ENCODE data around the gene ACBD6.

Gene ACBD6

GRCh38 chr1:180385144-180385543 lies 117.2 kb downstream of the ACBD6 start:
- no peak for ATAC-seq
- peaks cover 74% of the 10 kb centered on the region for H3K36me3 Mint-ChIP-seq
- no peaks in the 10 kb centered on the region for H3K4me1 Mint-ChIP-seq
- H3K27me3 Mint-ChIP-seq: no peaks in the 10 kb centered on the region
- H3K4me3 Mint-ChIP-seq: no peak overlapping the region
- peaks cover 41% of the 10 kb centered on the region for H3K9me3 Mint-ChIP-seq
- no peak overlapping the region for H3K27ac Mint-ChIP-seq

- ATAC-seq: no peak
These were observed 117.9 kb downstream of the ACBD6 start for GRCh38 chr1:180384286-180385005.

GRCh38 chr1:180382326-180383115 lies 119.9 kb downstream of the ACBD6 start:
- Mint-ChIP-seq H3K9me3 (peaks cover 52% of the 10 kb centered on the region), H3K4me1 (no peaks in the 10 kb centered on the region), H3K36me3 (peaks cover 91% of the 10 kb centered on the region), H3K4me3 (no peak overlapping the region), H3K27me3 (no peaks in the 10 kb centered on the region), H3K27ac (no peak overlapping the region)
- ATAC-seq: no peak

More at GRCh38 chr1:180384286-180385005, 117.9 kb downstream of the ACBD6 start:
- Mint-ChIP-seq H3K4me1 (no peaks in the 10 kb centered on the region), H3K9me3 (peaks cover 46% of the 10 kb centered on the region), H3K36me3 (peaks cover 81% of the 10 kb centered on the region), H3K4me3 (no peak overlapping the region), H3K27ac (no peak overlapping the region), H3K27me3 (no peaks in the 10 kb centered on the region)

GRCh38 chr1:180381184-180381580 lies 121.2 kb downstream of the ACBD6 start:
- Mint-ChIP-seq H3K4me3 (no peak overlapping the region), H3K4me1 (no peaks in the 10 kb centered on the region), H3K36me3 (peaks cover 91% of the 10 kb centered on the region), H3K27ac (no peak overlapping the region), H3K27me3 (no peaks in the 10 kb centered on the region), H3K9me3 (peaks cover 47% of the 10 kb centered on the region)
- no peak for ATAC-seq

- Mint-ChIP-seq H3K9me3 (peaks cover 48% of the 10 kb centered on the region), H3K36me3 (peaks cover 94% of the 10 kb centered on the region), H3K27me3 (no peaks in the 10 kb centered on the region), H3K4me1 (no peaks in the 10 kb centered on the region), H3K4me3 (no peak overlapping the region), H3K27ac (no peak overlapping the region)
- ATAC-seq: no peak
These were observed 121.9 kb downstream of the ACBD6 start for GRCh38 chr1:180380259-180381183.

GRCh38 chr1:180376800-180377199 lies 125.6 kb downstream of the ACBD6 start:
- H3K27ac Mint-ChIP-seq: no peak overlapping the region
- H3K36me3 Mint-ChIP-seq: peaks cover 62% of the 10 kb centered on the region
- H3K9me3 Mint-ChIP-seq: peaks cover 24% of the 10 kb centered on the region
- H3K4me3 Mint-ChIP-seq: no peak overlapping the region
- H3K4me1 Mint-ChIP-seq: no peaks in the 10 kb centered on the region
- no peak for ATAC-seq
- no peaks in the 10 kb centered on the region for H3K27me3 Mint-ChIP-seq

- Mint-ChIP-seq H3K36me3 (peaks cover 62% of the 10 kb centered on the region), H3K27me3 (no peaks in the 10 kb centered on the region), H3K9me3 (peaks cover 24% of the 10 kb centered on the region), H3K27ac (no peak overlapping the region), H3K4me1 (no peaks in the 10 kb centered on the region), H3K4me3 (no peak overlapping the region)
- ATAC-seq: no peak
These were observed 126.1 kb downstream of the ACBD6 start for GRCh38 chr1:180376253-180376652.

GRCh38 chr1:180372728-180373127 lies 129.6 kb downstream of the ACBD6 start:
- Mint-ChIP-seq H3K36me3 (peaks cover 46% of the 10 kb centered on the region), H3K27me3 (no peaks in the 10 kb centered on the region), H3K27ac (no peak overlapping the region), H3K4me1 (no peaks in the 10 kb centered on the region), H3K4me3 (no peak overlapping the region), H3K9me3 (peaks cover 5% of the 10 kb centered on the region)
- no peak for ATAC-seq

GRCh38 chr1:180370597-180370996 lies 131.8 kb downstream of the ACBD6 start:
- H3K27ac Mint-ChIP-seq: no peak overlapping the region
- H3K9me3 Mint-ChIP-seq: no peaks in the 10 kb centered on the region
- no peak overlapping the region for H3K4me3 Mint-ChIP-seq
- H3K36me3 Mint-ChIP-seq: peaks cover 28% of the 10 kb centered on the region
- ATAC-seq: no peak
- no peaks in the 10 kb centered on the region for H3K27me3 Mint-ChIP-seq
- H3K4me1 Mint-ChIP-seq: no peaks in the 10 kb centered on the region

GRCh38 chr1:180370188-180370587 lies 132.2 kb downstream of the ACBD6 start:
- H3K9me3 Mint-ChIP-seq: no peaks in the 10 kb centered on the region
- ATAC-seq: no peak
- no peaks in the 10 kb centered on the region for H3K27me3 Mint-ChIP-seq
- peaks cover 27% of the 10 kb centered on the region for H3K36me3 Mint-ChIP-seq
- no peak overlapping the region for H3K27ac Mint-ChIP-seq
- H3K4me3 Mint-ChIP-seq: no peak overlapping the region
- no peaks in the 10 kb centered on the region for H3K4me1 Mint-ChIP-seq

- H3K4me3 Mint-ChIP-seq: no peak overlapping the region
- H3K27ac Mint-ChIP-seq: no peak overlapping the region
- ATAC-seq: no peak
- no peaks in the 10 kb centered on the region for H3K27me3 Mint-ChIP-seq
- H3K36me3 Mint-ChIP-seq: peaks cover 32% of the 10 kb centered on the region
- H3K4me1 Mint-ChIP-seq: no peaks in the 10 kb centered on the region
- no peaks in the 10 kb centered on the region for H3K9me3 Mint-ChIP-seq
These were observed 133.3 kb downstream of the ACBD6 start for GRCh38 chr1:180369061-180369460.

GRCh38 chr1:180366371-180367068 lies 135.9 kb downstream of the ACBD6 start:
- Mint-ChIP-seq H3K4me1 (no peaks in the 10 kb centered on the region), H3K9me3 (no peaks in the 10 kb centered on the region), H3K36me3 (peaks cover 33% of the 10 kb centered on the region), H3K27me3 (no peaks in the 10 kb centered on the region), H3K4me3 (no peak overlapping the region), H3K27ac (no peak overlapping the region)
- no peak for ATAC-seq

GRCh38 chr1:180365039-180365438 lies 137.3 kb downstream of the ACBD6 start:
- no peaks in the 10 kb centered on the region for H3K27me3 Mint-ChIP-seq
- H3K9me3 Mint-ChIP-seq: no peaks in the 10 kb centered on the region
- H3K27ac Mint-ChIP-seq: no peak overlapping the region

GRCh38 chr1:180363246-180363995 lies 139.0 kb downstream of the ACBD6 start:
- no peaks in the 10 kb centered on the region for H3K27me3 Mint-ChIP-seq
- no peaks in the 10 kb centered on the region for H3K9me3 Mint-ChIP-seq
- peaks cover 22% of the 10 kb centered on the region for H3K36me3 Mint-ChIP-seq
- no peak for ATAC-seq
- no peak overlapping the region for H3K4me3 Mint-ChIP-seq
- H3K4me1 Mint-ChIP-seq: no peaks in the 10 kb centered on the region
- no peak overlapping the region for H3K27ac Mint-ChIP-seq

More at GRCh38 chr1:180365039-180365438, 137.3 kb downstream of the ACBD6 start:
- no peak for ATAC-seq
- H3K4me3 Mint-ChIP-seq: no peak overlapping the region
- peaks cover 28% of the 10 kb centered on the region for H3K36me3 Mint-ChIP-seq
- no peaks in the 10 kb centered on the region for H3K4me1 Mint-ChIP-seq
